CD4-positive, alpha-beta T cell treated with Interleukin-4 for 1 hour (primary cell): Measurements from ENCODE around the gene STK33.
A peak's percentile ranks its signal among the peaks of the same experiment; 100 is the strongest.

Experiments
- DNase-seq, 2 donors: peaks; one replicate each; pipeline ENCODE4 v3.0.0-alpha.2; 2020 to 2022

STK33 gene

GRCh38 chr11:8593935-8594909, at the start of gene STK33:
Gene STK33 (minus strand): TSS chr11:8594228. CDS start chr11:8474905, 119,323 bp downstream.
- peak; percentile 15 to 23 for DNase-seq

GRCh38 chr11:8642196-8642841, 48.3 kb upstream of the STK33 start:
- DNase-seq, result no peak

DNA sequence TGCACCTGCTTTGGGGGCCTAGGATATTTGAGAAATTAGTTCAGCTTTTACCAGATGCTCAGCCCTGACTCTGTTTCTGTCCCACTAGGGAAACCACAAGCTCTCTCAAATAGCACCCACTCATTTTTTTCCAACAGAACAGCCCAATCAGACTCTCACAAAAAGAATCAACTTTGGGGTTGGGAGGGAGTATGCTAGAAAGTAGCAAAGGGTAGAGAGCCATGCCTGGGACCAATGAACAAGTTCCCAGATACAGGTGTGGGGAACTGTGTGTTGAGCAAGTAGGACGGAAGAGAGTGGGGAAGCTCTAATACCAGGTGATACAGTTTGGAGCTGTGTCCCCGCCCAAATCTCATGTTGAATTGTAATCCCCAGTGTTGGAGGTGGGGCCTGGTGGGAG, 47.3 kb upstream of the STK33 start:
- DNase-seq, result no peak

- DNase-seq, result no peak
Observed at GRCh38 chr11:8640267-8640906, 46.4 kb upstream of the STK33 start.

DNA sequence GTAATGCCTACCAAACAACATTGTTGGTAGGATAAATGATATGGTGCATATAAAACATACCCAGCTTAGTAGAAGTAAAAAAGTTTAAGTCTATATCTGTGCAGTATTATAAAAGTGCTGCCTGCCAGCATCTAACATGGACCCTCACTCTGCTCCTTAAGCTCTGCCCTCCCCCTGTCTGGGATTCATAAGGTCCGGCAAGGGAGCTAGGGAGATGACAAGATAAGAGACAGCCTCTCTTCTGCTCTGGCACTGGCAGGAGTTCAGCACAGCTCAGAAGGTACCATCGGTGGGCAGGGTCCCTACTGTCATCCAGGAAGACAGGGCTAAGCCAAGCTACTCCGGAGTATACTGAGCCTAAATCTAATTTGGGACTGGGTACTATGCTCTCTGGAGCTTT, 45.6 kb upstream of the STK33 start:
- DNase-seq, result no peak

DNA sequence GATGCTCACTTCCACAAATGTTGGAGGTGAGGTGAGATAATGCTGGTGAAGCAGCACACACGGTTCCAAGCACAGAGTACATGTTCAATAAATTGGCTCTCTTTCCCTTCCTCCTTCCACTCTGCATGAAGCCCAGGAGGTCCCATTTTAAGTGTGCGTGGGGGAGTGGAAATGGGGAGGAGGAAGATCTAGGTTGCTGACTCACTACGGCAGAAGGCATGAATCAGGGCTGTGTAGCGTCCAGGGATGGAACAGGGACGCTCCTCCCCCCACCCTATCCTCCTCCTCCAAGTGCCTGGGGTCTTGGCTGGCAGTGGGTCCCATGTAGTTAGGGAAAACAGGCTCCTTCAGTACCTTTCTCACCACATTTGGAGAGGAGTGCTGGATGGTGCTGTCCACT, 44.3 kb upstream of the STK33 start:
- DNase-seq, result no peak

DNA sequence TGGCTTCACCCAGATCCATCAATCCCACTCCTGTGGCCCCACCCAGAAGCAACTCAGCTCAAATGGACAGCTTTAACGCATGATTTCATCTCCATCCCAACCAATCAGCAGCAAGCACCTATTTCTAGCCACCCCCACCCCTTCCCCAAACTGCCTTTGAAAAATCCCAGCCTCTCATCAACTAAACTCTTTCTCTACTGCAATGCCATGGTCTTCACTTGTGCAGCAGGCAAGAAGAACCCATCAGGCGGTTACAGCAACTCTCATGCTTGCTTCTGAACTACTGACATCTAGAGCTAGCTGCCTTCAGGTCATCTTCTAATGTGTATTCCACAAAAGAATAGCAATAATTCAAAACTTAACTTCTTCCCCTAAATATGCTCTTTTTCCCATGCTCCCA, 42.1 kb upstream of the STK33 start:
- no peak for DNase-seq

GRCh38 chr11:8634498-8634897, 40.5 kb upstream of the STK33 start:
- DNase-seq, result no peak

GRCh38 chr11:8631395-8632118, 37.5 kb upstream of the STK33 start:
- no peak for DNase-seq

GRCh38 chr11:8624698-8625097, 30.7 kb upstream of the STK33 start:
- no peak for DNase-seq

GRCh38 chr11:8621147-8621546, 27.1 kb upstream of the STK33 start:
- no peak for DNase-seq

- no peak for DNase-seq
Observed at GRCh38 chr11:8617063-8617462, 23.0 kb upstream of the STK33 start.

DNA sequence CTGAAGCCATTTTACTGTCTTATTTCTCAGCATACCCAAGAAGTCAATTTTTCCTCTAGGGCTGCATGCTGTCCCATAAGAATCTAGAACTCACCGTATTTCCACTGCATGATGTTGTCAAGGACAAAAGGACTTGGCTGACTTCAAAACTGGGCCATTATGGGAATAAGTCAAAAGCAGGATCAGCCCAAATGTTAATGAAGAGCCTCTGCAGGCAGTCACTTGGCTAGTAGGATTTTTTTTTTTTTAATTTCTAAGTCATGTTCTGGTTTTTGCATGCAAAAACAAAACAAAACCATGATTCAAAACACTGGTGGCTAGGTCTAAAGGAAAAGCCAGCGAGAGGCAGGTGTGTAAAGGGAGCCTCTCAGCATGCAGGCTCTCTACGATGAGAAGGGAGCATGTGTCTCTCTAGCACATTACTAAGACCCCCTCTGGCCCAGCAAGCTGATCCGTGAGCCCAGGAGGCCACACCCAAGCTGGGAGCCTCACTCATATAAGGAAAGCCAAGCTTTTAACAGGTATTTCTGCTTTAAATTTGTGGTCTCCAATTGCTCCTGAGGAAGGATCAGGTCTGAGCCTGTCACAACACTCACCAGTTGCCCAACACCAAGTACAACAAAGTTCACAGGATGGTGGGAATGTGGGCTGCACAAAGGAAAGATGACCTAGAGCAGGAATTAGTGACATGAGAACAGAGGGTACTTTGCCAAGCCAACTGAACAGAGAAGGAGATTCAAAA, 21.4 kb upstream of the STK33 start:
- DNase-seq, result no peak

DNA sequence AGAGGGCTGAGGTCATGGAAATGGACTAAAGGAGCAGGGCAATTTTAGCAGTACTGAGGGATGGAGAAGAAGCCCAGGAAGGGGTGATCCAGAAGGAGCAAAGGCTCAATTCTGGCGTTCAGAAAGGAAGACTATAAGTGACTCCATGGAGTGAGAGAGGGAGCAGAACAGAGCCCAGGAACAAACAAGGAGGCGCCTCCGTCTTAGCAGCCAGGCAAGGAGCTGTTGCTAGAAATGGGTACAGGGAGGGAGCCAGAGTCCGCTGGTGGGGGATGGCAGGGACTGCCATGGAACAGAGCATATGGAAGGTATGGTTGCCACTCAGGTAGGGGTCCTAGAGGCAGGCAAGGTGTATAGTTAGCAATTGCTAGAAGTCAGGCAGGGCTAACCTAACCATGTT, 20.5 kb upstream of the STK33 start:
- no peak for DNase-seq

DNA sequence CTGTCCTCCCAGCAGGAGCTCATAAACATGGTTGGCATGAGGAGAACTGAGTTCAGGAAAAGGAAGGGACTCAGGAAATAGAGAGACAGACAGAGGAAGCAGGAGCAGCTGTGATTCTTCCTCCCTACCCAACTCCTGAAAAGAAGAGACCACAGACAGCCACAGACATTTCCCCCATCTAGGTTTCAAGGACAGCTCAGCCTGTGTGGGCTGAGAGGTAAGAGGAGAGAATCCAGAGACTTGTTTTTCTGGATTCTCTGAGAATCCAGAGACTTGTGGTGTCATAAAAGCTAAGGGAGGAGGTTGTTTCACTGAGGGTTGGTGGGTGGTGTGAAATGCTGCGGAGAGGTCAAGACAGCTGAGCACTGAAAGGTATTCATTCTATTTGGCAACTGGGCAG, 19.0 kb upstream of the STK33 start:
- no peak for DNase-seq

GRCh38 chr11:8612522-8612921, 18.5 kb upstream of the STK33 start:
- no peak for DNase-seq

DNA sequence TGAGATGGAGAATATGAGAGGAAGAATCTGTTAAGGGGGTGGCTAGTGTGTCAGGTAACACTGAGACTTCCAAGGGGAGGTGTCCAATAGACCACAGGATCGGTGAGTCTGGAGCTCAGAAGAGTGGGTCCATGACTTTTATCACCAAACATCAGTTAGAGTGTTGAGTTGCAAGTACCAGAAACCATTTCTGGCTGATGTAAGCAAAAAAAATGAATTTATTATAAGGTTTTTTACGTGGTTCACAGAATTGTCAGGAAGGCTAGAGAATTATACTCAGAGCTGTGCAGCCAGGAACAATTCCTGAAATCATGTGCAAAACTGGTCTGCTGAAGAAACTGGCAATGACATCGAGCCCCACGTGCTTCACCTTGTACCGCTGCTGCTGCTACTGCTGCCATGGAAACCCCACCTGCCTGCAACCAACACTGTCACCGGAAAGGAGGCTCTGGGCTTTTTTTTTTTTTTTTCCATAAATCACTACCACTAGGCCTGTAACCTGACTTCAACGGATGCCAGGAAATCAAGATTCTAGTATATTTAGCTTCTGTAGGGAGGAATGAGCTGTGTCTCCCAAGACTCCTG, 16.6 kb upstream of the STK33 start:
- DNase-seq, result peak; percentile 23

DNA sequence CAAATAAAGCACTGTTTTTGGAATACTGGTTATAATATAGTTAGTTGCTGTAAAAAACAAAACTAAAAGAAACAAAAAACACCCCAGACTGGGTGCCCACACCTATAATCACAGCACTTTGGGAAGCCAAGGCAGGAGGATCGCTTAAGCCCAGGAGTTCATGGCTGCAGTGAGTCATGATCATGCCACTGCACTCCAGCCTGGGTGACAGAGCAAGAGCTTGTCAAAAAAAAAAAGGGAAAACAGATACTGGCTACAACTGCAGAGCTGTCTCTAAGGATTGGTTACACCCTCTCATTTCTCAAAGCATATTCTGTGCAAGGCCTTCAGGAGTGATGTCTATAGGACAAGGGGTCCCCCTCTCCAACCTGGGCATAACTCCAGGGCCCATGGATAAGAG, 14.6 kb upstream of the STK33 start:
- no peak for DNase-seq

GRCh38 chr11:8605971-8606563, 12.0 kb upstream of the STK33 start:
- DNase-seq, result no peak

- DNase-seq, result peak in 1 of 2 donors; percentile 5
Observed at GRCh38 chr11:8604078-8604723, 10.2 kb upstream of the STK33 start.

DNA sequence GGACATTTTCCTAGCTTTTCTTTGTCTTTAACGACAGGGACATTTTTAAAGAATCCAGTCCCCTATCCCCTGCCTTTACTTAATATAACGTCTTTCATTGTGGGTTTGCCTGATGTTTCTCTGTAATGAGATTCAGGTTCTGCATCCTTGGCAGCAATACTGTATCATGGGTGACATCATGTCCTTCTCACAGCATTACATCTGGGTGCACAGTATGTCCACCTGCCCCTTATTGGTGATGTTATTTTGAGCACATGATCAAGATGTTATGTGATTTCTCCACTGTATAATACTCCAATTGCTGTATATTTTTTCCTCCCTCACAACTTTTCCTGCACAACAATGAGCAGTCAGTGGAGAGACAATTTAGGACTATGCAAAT, 9.7 kb upstream of the STK33 start:
- DNase-seq, result no peak
